Esophagus muscularis mucosa (tissue), 3 donors: ENCODE measurements around the gene CDHR2.

Experiments used
- POLR2A ChIP-seq: fragments of 450-650 bp; IDR thresholded peaks from one replicate; pipeline ENCODE4 v1.6.1; 2017; ENCODE audit warnings: antibody characterized with exemption, moderate library complexity, mild to moderate bottlenecking, low read depth
- POLR2AphosphoS5 ChIP-seq, 2 donors: sonication (generic); formaldehyde crosslinking; IDR thresholded peaks; one replicate each; pipeline ENCODE4 v1.6.1; 2017; ENCODE audit warnings: antibody characterized with exemption in 2 of 2
- TF ChIP-seq, protein P1 (sequence below), 3 experiments: fragments of 200-600 bp in 2 of 3; fragments of 450-650 bp in 1 of 3; sonication (generic) in 2 of 3; IDR thresholded peaks; one replicate each; pipeline ENCODE4 v1.5.1; 2017 to 2019; ENCODE audit warnings: antibody characterized with exemption in 3 of 3, mild to moderate bottlenecking in 2 of 3, moderate library complexity in 1 of 3

DNA sequence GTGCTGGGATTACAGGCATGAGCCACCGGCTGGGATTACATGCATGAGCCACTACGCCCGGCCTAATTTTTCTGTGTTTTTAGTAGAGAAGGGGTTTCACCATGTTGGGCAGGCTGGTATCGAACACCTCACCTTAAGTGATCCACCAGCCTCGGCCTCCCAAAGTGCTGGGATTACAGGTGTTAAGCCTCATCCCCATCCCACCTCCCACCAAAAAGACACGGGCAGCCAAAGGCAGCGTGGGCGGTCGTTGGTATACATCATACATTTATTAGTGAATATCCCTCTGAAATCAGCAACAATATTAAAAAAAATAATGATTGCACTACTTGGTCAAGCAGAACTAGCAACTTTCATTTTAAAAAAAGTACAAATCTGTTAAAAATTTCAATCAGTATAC is 22.7 kb upstream of the CDHR2 start:
- TF ChIP-seq, protein P1, sequence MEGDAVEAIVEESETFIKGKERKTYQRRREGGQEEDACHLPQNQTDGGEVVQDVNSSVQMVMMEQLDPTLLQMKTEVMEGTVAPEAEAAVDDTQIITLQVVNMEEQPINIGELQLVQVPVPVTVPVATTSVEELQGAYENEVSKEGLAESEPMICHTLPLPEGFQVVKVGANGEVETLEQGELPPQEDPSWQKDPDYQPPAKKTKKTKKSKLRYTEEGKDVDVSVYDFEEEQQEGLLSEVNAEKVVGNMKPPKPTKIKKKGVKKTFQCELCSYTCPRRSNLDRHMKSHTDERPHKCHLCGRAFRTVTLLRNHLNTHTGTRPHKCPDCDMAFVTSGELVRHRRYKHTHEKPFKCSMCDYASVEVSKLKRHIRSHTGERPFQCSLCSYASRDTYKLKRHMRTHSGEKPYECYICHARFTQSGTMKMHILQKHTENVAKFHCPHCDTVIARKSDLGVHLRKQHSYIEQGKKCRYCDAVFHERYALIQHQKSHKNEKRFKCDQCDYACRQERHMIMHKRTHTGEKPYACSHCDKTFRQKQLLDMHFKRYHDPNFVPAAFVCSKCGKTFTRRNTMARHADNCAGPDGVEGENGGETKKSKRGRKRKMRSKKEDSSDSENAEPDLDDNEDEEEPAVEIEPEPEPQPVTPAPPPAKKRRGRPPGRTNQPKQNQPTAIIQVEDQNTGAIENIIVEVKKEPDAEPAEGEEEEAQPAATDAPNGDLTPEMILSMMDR (IDR thresholded peaks at IDR 0.05): no peak
- TF ChIP-seq POLR2AphosphoS5 (IDR thresholded peaks at IDR 0.05): no peak
- TF ChIP-seq POLR2A: no peak
